Measurements from ENCODE around the gene CFAP65.
A peak's percentile ranks its signal among the peaks of the same experiment; 100 is the strongest.

Gene CFAP65

DNA sequence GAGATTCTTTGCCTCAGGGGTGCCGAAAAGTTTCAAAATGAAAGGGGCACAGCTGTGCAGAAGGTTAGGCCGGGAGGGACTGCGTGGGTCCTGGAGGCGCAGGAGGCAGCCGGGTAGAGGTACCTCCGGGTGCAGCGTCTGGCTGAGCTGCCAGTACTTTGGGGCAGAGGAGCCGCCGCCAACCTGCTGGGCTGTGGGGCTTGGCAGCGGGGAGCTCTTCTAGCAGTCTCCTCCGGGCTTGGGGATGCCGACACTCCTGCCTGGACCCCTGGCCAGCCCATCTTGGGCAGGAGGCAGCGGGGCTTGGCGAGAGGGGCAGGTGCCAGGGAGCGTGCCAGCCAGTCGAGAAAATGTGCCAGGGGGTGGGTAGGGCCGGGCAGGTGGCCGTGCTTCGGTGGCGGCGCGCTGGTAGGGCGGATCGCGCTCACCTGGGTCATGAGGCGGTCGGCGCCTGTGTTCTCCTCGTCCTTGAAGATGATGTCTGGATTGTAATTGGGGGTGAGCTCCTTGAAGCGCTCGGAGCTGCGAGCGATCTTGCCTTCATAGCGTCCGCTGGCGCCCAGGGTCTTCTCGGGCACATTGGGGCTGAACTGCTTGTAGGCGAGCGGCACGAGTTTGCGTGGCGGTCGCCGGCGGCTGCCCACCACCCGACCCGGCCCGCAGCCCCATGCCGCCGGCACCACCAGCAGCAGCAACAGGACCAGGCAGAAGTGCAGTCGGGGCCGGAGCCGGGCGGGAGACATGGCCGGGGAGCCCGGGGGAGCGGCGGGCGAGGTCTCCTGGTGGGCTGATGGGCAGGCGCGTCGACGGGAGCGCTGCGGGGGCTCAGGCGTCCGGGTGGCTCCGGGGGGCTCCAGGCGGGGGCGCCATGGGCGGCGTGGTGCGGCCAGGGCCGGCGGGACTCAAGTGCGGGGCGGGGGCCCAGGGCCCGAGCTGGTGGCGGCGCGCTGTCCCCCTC is 18.7 kb upstream of the CFAP65 start:
- DNase-seq (ENCODE audit: low read depth): no peak

DNA sequence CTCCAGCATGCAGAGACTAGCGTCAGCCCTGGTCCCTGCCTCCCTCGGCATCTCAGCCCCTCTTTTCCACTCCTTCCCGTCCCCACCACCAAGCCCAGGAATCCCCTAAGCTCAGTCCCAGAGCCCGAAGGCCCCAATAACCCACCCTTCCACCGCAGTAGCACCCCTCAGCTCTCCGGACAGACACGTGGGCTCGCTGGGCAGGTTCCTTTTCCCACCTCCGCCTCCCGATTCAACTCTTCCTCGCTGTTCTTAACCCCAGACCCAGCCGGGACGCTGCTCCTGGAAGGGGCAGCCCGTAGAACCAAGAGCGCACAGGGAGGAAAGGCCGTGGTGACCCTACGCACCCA is 18.0 kb upstream of the CFAP65 start:
- DNase-seq (ENCODE audit: low read depth): no peak

DNA sequence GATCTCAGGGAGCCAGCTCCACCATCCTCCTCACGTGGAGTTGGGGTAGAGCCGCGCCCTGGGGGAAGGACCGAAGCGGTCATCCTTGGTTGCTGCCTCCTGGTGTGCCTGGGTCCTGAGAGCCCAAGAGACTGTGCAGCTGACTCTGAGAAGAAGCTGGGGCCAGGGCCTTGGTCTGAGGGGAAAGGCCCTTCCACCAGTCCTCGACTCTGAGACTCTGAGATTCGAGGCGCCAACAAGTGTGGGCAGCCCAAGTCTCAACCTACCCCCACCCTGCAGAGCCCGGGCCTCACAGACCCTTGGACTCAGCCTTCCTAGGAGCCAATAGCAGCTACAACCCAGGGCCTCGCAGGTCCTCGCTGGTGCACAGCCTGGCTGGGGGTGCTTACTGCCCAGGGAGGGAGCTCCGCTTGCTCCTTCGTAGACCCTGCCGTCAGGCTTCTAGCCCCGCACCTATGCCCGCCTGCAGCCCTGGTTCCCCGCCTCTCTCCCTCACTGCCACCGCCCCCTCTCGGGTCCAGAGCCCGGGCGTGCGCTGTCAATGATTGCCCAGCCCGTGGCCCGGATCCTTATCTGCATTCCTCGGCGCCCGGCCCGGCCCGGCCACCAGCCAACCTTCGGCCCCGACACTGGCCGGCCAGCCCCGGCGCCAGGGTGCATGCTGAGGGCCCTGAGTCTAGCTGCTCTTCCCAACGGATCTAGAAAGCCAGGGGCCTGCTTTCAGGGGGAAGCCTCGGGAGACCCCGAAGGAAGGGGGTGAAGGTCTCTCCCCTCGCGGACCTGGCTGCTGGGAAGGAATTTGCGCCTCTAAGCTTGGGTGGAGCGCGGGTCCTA is 17.4 kb upstream of the CFAP65 start:
- peak; percentile 15 for DNase-seq (ENCODE audit: low read depth)

DNA sequence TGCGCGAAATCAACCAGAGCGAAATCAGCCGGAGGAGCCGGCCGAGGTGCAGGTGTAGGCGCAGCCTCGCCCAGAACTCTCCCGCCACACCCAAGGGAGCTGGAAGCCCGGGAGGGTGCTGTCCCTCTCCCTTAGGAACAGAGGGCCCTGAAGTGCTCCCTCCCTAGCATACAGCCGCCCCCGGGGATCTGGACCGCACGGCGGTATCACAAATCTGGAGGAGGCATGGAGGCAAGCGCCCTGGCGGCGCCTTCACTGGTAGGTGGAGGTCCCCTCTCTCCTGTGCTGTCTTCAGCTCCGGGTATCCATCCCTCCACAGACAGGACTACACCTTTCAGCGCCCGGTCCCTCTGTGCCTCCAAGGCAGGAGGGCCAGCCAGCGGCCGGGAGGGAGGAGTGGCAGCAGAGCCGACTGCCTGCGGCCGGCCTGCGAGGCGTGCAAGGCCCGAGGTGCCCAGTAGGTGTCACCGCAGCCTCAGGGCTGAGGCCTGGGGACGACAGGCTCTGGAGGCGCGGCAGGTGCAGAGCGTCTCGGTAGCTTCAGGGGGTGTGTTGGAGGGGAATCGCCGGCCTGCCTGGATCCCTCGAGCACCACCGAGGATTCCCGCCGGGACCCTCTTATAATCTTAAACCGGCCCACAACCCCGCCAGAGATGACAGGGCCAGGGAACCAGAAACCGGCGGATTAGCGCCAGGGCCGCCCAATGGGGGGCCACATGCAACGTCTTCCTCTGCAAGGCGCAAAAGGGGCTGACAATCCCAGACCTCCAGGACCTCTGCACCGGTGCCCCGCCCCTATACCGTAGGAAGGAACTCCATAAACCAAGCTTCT is 16.6 kb upstream of the CFAP65 start:
- DNase-seq (ENCODE audit: low read depth): peak; percentile 70

DNA sequence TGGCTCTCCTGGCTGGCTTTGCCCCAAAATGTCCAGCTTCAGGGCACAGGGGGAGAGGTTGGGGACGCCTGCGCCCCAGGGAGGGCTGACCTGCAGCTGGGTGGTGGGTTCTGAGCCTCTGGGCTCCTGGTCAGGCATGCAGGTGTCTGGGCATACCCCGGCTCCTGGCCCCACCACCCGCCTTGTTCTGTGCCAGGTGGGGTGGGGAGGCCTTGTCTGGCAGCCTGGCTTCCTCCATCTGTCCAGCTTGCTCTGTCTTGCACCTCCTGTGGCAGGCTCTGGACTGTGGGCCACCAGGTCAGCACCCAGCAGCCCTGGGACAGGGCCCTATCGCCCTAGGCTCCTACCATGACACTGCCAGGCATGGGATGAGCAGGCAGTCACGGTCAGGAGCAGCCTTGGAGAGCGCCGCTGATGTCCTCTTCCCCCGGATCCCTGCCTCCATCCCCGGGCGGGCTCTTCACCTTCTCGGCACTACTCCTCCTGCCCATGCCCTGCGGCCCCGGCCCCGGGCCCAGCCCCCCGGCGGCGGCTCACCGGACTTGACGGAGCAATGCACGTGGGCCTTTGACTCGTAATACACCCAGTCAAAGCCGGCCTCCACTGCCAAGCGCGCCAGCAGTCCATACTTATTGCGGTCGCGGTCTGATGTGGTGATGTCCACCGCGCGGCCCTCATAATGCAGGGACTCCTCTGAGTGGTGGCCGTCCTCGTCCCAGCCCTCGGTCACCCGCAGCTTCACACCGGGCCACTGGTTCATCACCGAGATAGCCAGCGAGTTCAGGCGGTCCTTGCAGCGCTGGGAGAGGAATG is 15.8 kb upstream of the CFAP65 start:
- peak; percentile 9 for DNase-seq (ENCODE audit: low read depth)

DNA sequence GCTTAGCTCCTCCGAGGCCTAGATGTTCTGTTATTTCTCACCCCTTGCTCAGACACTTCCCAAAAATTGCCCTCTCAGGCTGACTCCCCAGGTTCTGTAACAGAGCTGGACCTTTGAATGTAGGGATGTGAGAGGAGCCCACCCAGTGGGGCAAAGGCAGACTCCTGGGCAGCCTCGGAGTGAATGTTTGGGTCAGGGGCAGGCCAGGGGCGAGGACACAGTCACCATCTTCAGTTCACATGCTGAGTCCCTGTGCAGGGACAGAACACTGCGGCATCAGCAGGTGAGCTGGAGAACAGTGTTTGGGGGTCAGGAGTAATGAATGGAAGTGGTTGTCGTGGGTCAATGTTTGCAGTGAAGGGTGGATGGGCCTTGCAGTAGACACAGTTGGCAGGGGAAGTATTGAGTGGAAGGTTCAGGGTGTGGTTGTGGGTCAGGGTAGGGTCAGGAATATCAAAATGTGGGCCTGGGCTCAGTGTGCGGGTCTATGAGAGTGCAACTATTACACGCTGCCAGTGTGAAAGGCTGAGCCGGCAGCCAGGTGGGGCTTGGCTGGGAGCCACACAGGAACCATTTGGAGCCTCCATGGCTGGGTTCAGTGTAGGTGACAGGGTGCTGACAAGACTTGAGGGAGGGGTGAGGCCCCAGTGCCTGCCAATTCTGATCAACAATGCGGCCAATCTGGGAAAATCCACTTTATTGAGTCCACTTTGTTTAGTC is 15.0 kb upstream of the CFAP65 start:
- no peak for DNase-seq (ENCODE audit: low read depth)

DNA sequence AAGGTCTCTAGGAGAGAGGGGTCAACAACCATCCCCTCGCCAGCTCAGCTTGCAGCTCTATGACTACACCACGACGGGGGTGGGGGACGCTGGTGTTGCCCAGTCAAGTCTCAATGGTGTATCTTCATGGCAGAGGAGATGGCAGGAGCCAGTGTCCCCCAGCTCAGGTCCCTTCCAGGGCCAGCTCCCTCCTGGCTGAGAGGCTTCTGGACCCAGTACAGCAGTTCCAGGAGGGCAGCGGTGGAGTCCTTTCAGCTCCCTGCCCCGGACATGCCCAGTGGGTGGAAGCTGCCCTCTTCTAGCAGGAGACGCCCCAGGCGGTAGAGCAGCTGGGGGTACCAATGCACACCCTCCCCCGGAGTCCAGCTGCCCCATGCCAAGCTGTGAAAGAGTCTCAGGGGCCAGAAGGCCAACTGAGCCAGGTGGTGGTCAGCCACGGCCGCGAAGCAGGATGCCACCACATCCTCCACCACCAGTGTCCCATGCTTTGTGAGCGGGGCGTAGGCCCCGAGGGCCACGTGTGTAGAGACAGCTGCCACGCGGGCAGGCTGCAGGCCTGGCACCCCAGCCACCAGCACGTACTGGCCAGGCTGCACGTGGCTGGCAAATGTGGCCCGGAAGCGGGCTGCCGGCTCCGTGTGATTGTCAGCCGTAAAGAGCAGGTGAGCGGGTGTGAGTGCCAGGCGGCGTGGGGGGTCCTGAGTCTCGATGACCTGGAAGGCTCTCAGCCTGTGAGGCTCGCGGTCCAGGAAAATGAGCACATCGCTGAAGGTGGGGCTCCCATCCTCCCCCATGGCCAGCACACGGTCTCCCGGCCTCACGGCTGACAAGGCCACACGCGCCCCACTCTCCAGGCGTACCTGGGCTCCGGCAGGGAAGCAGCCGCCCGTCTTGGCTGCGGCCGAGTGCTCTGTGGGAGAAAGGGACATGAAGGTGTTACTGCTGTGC is 13.9 kb upstream of the CFAP65 start:
- DNase-seq (ENCODE audit: low read depth): no peak

DNA sequence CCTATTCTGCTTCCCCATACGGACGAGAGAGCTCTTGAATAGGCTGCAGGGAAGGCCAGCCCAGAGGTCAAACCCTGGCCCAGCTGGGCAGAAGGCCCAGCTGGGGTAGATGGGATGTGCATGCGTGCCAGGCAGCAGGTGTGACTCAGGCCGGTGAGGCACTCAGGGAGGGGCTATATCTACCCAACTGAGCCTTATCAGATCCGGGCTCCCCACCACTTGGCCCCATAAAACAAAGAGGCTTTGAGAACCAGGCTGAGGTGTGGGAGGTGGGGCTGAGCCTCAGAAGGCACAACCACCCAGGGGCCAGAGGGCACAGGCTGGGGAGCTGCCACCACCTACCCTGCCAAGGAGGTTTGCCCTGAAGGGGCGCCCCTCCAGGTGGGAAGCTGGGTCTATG is 8.0 kb upstream of the CFAP65 start:
- DNase-seq (ENCODE audit: low read depth): no peak

DNA sequence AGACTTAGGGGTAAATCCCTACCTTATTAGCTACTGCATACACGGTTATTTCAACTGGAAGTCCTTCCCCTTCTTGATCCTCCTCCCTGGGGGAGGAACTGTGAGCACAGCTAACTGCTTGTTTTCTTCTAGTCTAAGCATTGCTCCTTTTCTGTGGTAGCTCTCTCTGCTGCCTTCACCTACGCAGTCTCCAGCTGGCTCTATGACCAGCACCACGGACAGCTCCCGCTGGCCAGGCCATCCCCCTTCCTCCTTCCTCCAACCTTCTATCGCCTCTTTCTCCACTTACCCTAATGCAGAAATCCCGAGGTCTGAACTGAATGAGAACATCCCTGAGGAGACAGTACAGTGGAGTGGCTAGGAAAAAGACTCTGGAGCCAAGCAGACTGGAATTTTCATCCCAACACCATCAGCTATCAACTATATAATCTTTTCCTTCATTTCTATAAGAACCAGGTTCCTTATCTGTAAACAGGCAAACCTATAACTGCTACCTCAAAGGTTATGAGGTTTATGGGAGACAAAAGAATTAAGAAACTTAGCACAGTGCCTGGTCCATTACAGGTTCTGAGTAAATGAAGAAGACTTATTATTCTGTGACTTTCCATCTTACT is 4.7 kb upstream of the CFAP65 start:
- peak; percentile 35 for DNase-seq (ENCODE audit: low read depth)

DNA sequence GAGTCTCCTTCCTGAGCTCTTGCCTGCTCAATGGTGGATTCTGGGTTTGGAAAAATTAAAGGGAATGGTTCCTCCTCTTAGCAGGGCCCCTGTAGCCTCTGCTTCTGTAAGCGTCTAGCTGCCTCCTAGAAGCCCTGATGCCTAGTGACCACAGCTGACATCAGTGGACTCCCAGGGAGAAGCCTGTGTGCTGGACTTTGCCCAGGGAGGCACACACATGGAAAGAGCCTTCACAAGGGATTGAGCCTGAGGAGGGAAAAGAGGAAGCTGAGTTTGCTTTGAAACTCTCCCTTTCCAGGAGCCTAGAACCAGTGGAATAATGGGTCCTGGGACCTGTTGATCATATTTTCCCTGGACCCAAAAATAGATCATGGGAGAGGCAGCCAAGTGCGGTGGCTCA is 1.4 kb upstream of the CFAP65 start:
- DNase-seq (ENCODE audit: low read depth): no peak

DNA sequence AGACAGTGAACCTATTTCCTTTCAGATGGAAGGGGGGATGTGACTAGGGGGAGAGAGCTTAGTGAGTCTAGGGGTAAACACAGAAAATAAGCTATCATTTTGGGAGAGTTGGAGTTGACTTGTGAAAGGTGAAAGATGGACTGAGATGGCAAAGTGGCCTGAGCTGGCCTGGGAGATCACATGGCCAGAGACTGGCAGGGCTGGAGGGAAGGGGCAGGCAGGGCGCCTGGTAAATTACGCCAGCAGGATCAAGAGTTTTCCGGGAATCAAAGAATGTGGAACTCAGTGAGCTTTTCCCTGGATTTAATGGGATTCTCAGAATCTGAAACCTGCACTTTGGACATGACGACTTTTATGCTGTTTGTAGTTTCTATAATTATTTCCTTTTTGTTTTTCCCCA is 841 bp upstream of the CFAP65 start:
- DNase-seq (ENCODE audit: low read depth): no peak

DNA sequence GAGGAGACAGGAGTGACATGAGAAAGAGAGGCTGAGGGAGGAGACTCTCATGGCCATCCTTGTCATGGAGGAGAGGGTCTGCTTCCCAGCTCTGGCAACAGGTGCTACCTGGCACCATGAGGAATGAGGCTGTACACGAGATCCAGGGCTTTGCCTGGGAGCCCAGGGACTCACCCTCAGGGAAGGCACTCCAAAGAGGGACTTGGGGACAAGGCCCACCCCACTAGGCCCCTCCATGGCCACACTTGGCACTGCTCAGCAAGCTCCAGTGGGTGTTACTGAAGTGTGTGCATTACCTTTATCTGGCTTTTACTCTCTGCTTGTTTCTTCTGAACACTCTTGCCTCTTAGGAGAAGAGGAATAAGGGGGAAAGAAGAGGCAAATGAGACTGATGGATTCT is 2.7 kb downstream of the CFAP65 start:
- DNase-seq (ENCODE audit: low read depth): no peak

DNA sequence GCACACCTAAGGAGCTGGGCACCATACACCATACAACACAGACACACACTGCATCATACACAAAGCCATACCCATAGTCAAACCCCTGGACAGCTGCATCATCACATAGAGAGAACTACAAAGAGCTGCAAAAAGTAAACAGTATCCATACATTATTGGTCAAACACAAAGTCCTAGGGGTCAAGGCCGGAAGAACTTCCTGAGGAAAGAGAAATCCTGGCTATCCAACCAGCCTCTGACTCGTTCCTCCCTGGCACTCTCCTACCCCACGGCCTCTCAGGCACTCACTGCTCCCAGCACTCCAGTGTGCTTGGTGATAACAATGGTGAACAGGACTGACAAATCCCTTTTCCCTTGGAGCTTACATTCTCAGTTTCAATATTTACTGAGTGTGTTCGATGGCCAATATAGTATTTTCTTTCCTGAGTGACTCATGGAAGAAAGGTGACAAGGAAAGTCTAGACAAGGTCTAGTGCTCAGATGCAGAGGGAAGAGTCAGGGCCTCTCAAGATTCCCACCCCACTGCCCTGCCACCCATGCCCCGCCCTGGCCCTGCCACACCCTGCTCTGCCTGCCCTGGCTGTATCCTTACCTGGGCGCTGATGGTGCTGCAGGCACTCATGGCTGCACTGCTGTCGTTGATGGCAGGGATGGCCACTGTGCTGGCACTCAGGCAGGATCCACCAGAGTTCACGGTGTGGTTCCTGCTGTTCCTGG is 3.4 kb downstream of the CFAP65 start:
- no peak for DNase-seq (ENCODE audit: low read depth)

DNA sequence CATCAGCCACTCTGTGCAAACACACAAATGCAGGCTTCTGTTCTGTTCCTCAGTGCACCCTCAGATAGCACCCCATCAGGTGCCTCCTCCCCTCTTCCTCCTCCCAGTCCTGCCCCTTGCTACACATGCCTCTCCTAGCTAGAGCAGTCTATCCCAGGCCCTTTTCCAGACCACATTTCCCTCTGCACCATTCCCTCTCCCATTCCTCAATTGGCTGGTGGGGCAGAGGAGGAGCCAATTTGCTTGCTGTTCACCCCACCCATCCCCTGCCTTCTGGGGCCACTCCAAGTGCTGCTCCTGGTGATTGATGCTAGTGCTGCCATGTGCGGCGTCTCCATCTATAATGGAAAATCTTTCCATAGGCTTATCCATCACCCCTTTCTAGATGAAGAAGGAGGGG is 5.4 kb downstream of the CFAP65 start:
- DNase-seq (ENCODE audit: low read depth): no peak

DNA sequence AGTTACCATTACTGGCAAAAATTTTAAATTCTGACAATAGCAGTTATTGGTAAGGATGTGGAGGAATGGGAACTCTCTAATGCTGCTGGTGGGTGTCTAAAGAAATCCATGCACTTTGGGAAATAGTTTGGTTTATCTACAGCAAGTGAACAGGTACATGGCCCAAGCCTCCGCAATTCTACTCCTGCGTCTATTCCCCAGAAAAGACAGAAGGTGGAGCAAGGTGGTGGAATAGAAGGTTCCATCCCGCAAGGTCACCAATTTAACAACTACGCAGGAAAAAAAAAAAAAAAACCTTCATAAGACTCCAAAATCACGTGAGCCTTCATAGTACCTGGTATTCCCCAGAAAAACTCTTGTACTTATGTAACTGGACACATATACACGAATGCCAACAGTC is 6.5 kb downstream of the CFAP65 start:
- no peak for DNase-seq (ENCODE audit: low read depth)

DNA sequence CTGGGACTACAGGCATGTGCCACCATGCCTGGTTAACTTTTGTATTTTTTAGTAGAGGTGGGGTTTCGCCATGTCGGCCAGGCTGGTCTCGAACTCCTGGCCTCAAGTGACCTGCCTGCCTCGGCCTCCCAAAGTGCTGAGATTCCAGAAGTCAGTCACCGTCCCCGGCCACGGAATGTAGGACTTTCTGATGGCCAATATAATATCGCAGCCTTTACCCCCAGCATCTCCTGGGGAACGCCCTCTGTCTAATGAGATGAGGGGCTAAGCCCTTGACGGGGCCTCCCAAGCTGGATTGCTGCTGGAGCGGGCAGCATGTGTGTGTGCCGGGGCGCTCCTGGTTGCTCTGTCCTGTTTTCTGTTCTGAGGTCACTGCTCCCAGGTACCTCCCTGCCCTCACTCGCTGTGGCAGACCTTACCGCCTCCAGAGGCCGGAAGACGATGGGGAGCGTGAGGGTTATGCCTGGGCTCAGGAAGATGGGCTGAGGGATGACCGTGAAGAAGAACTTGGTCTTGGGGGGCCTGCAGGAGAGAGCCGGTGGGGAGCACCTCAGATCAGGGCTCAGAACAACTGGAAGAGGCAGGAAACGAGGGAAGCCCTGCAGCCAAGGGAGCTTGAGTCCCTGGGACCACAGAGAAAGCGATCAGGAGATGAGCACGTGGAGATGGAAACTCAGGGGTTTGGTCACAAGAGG is 9.1 kb downstream of the CFAP65 start:
- no peak for DNase-seq (ENCODE audit: low read depth)

DNA sequence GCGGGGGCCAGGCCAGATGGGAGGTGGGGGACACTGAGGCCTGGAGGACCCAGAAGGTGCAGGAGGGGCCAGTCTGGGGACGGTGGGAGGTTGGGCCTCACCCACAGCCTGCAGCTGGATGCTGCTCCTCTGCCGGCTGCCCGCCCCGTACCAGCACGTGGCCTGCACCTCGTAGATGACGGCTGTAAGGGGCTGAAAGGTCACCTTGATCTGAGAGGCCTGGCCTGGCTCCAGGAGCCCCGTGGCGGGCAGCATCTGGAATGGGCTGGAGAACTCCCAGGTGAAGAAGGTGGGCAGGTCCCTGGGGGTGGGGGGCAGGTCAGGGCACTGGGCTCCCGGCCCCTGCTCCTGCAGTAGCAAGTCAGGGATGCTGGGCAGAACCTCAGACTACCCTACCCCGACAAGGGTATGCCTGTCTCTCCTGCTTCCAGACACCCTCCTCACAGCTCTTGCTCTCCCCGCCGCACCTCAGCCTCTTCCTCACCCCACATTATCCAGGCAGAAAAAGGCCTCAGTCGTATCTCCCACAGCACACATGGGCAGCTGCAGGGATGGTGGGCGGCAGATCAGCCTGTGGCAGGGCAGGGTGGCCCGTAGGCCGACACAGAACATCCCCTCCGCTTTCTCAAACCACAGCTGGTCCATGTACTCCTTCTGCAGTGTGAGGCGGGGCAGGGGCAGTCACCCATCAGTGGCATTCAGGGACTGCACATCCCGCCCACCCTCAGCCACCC is 10.1 kb downstream of the CFAP65 start:
- no peak for DNase-seq (ENCODE audit: low read depth)

Data from ELR (cell line).